Dermis lymphatic vessel endothelial cell (primary cell): ENCODE measurements around the gene NKX2-3. TPM values are rescaled to one million over a fixed set of nuclear protein-coding genes. Genes with fewer than 3 reads are reported as not detected.

Experiments used
- total RNA-seq: library from RNA; depleted of rRNA; stranded (reverse); fragments of >200 nt; gene quantifications from 2 replicates; pipeline ENCODE4 v1.2.1, GENCODE V29; 2014

The NKX2-3 gene
- not detected in 2 replicates for total RNA-seq

DNA sequence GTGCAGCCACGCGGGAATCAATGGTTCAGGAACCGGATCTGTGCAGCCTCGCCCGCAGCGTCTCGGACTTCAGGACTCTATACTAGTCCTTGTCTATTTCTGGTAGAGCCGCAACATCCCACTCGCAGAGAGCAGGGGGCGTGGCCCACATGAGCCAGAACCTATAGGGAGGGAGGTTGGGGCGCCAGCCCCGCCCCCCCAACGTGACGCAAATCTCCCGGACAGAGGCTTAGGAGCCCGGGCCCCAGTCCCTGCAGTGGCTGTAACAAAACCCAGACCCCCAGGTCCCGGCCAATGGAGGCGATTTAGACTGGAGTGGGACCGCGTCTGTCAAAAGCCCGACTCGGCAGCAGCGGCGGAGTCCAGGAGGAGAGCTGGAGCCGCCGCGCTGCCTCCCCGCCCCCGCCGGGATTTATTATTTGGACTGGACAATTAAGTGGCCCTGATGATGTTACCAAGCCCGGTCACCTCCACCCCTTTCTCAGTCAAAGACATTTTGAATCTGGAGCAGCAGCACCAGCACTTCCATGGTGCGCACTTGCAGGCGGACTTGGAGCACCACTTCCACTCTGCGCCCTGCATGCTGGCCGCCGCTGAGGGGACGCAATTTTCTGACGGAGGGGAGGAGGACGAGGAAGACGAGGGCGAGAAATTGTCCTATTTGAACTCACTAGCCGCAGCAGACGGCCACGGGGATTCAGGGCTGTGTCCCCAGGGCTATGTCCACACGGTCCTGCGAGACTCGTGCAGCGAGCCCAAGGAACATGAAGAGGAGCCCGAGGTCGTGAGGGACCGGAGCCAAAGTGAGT is at the start of gene NKX2-3:
Gene NKX2-3 (plus strand): TSS at position 256 of the 809 bp plus-strand sequence. CDS start 190 bp downstream, at position 446.

Other genes starting within 250 kb of the NKX2-3 start
- under 0.01 TPM in 2 replicates for gene CNNM1, start 203.6 kb upstream of the NKX2-3 start, total RNA-seq
- gene GOT1, start 102.3 kb upstream of the NKX2-3 start, total RNA-seq: 14.6 and 17.1 TPM in 2 replicates
- gene SLC25A28, start 87.5 kb downstream of the NKX2-3 start, total RNA-seq: 9.8 and 11.9 TPM in 2 replicates
- gene ENTPD7, start 126.6 kb downstream of the NKX2-3 start, total RNA-seq: 17.2 and 22.9 TPM in 2 replicates
- gene COX15, start 199.2 kb downstream of the NKX2-3 start, total RNA-seq: 26.7 and 38.7 TPM in 2 replicates
- gene CUTC, start 199.3 kb downstream of the NKX2-3 start, total RNA-seq: 23.4 and 26.7 TPM in 2 replicates
- 0.43 and 0.54 TPM in 2 replicates for gene ABCC2, start 249.7 kb downstream of the NKX2-3 start, total RNA-seq